Measurements from ENCODE around the gene QRICH1. TPM values are rescaled to one million over a fixed set of nuclear protein-coding genes. Genes with fewer than 3 reads are reported as not detected.

The QRICH1 gene
- total RNA-seq, 2 experiments from 2014 or later: 111 to 132 TPM

GRCh38 chr3:48997102-48997635 is 96.7 kb downstream of the QRICH1 start:
- no peak overlapping the region for H2AFZ ChIP-seq (ENCODE audit: low read length)
- intact Hi-C loops (cut with micrococcal nuclease; ENCODE audit: unreplicated experiment): no loop called here
- no peak overlapping the region for H3K4me3 ChIP-seq (ENCODE audit: low read depth, low read length, poor library complexity, severe bottlenecking)
- H4K20me1 ChIP-seq (ENCODE audit: insufficient read depth, low read length): no peaks in the 10 kb centered on the region
- H3K9me3 ChIP-seq (ENCODE audit: low read length): no peaks in the 10 kb centered on the region
- H3K4me2 ChIP-seq (ENCODE audit: low read length): no peak overlapping the region
- H3K9me2 ChIP-seq (ENCODE audit: insufficient read depth, low read length): no peaks in the 10 kb centered on the region
- no peak for DNase-seq (ENCODE audit: low spot score)
- POLR2A ChIA-PET: interaction anchor here (0.6 kb wide), 1 partner anchor 13 kb away, joined by 4 read pairs; no protein-coding TSS in a partner anchor
- no peaks in the 10 kb centered on the region for H3K36me3 ChIP-seq (ENCODE audit: insufficient read depth, low read length)
- no peaks in the 10 kb centered on the region for H3K79me2 ChIP-seq (ENCODE audit: insufficient read depth, low read depth, low read length)
- H3K27ac ChIP-seq (ENCODE audit: low read depth, low read length, poor library complexity, severe bottlenecking): no peak overlapping the region
- H3K4me1 ChIP-seq (ENCODE audit: insufficient read depth, low read length, poor library complexity, severe bottlenecking): no peaks in the 10 kb centered on the region
- no peak for TF ChIP-seq EZH2phosphoT487 (IDR thresholded peaks at IDR 0.05; ENCODE audit: borderline replicate concordance, low read depth, low read length)
- peak; percentile 36 for TF ChIP-seq CTCF (conservative IDR thresholded peaks at IDR 0.05; ENCODE audit: low read length)
- no TSS peak for BruUV-seq (replicated peaks)
- CTCF ChIA-PET (ENCODE audit: unreplicated experiment): no interaction called here

- no peak overlapping the region for H3K4me2 ChIP-seq (ENCODE audit: low read length)
- intact Hi-C loops (cut with micrococcal nuclease; ENCODE audit: unreplicated experiment): no loop called here
Measured at GRCh38 chr3:48996640-48997039, 97.2 kb downstream of the QRICH1 start.

More at GRCh38 chr3:48996640-48997039, 97.2 kb downstream of the QRICH1 start:
- no peak for DNase-seq (ENCODE audit: low spot score)
- no TSS peak for BruUV-seq (replicated peaks)
- no peaks in the 10 kb centered on the region for H4K20me1 ChIP-seq (ENCODE audit: insufficient read depth, low read length)
- no peaks in the 10 kb centered on the region for H3K79me2 ChIP-seq (ENCODE audit: insufficient read depth, low read depth, low read length)
- no peak overlapping the region for H3K4me3 ChIP-seq (ENCODE audit: low read depth, low read length, poor library complexity, severe bottlenecking)
- H3K27ac ChIP-seq (ENCODE audit: low read depth, low read length, poor library complexity, severe bottlenecking): no peak overlapping the region
- H3K4me1 ChIP-seq (ENCODE audit: insufficient read depth, low read length, poor library complexity, severe bottlenecking): peaks cover 4% of the 10 kb centered on the region
- no peaks in the 10 kb centered on the region for H3K36me3 ChIP-seq (ENCODE audit: insufficient read depth, low read length)
- POLR2A ChIA-PET: interaction anchor here (0.6 to 1.1 kb wide), 2 partner anchors 11 to 13 kb away, joined by 4 read pairs; partner anchors contain the start of gene WDR6
- CTCF ChIA-PET (ENCODE audit: unreplicated experiment): no interaction called here
- no peak overlapping the region for H2AFZ ChIP-seq (ENCODE audit: low read length)
- H3K9me2 ChIP-seq (ENCODE audit: insufficient read depth, low read length): no peaks in the 10 kb centered on the region
- TF ChIP-seq EZH2phosphoT487 (IDR thresholded peaks at IDR 0.05; ENCODE audit: borderline replicate concordance, low read depth, low read length) (no peak), CTCF (conservative IDR thresholded peaks at IDR 0.05; ENCODE audit: low read length) (no peak)
- no peaks in the 10 kb centered on the region for H3K9me3 ChIP-seq (ENCODE audit: low read length)
